T-helper 17 cell (primary cell): ENCODE measurements around the gene SBF2. TPM values are rescaled to one million over a fixed set of nuclear protein-coding genes. Genes with fewer than 3 reads are reported as not detected.
"Not testable (repeated sequence)": the region's sequence is repeated elsewhere in the genome, so short reads cannot be mapped to it uniquely, and the experiment has no call there.

Source experiments
- ATAC-seq: fragments of 150-1000 bp; cut with Tn5 transposase; 2 replicates; pipeline ENCODE4 v1.10.0; 2021; ENCODE audit warnings: mild to moderate bottlenecking, moderate library complexity
- DNase-seq, 3 donors: peaks; one replicate each; pipeline versions ENCODE4 v3.0.0 to v3.0.0-alpha.2; 2020 to 2021
- H3K9me3 ChIP-seq: one replicate; pipeline ENCODE4 v1.7.0; 2013; ENCODE audit warnings: low read length, mild to moderate bottlenecking; ENCODE audit not compliant: control insufficient read depth, poor library complexity, severe bottlenecking
- H3K27ac Mint-ChIP-seq: one replicate; pipeline ENCODE4 v1.8.0; 2022; ENCODE audit warnings: mild to moderate bottlenecking, moderate library complexity, mixed read lengths
- H3K27me3 Mint-ChIP-seq: one replicate; pipeline ENCODE4 v1.8.0; 2022; ENCODE audit warnings: mixed read lengths
- H3K36me3 Mint-ChIP-seq: one replicate; pipeline ENCODE4 v1.8.0; 2022; ENCODE audit warnings: low read depth, mixed read lengths
- H3K4me1 Mint-ChIP-seq: one replicate; pipeline ENCODE4 v1.8.0; 2022; ENCODE audit warnings: mild to moderate bottlenecking, mixed read lengths
- H3K4me3 Mint-ChIP-seq: one replicate; pipeline ENCODE4 v1.8.0; 2022; ENCODE audit warnings: mild to moderate bottlenecking, moderate library complexity, mixed read lengths
- total RNA-seq, 4 donors: library from RNA in 2 of 4; stranded (reverse) in 2 of 4; gene quantifications; one replicate each; pipeline ENCODE4 v1.2.3 and lab custom pipeline; 2022 to 2026

SBF2 gene
- total RNA-seq, 2 donors from 2014 or later = 15.5 to 23.1 TPM

- Mint-ChIP-seq H3K27me3 (no peaks in the 10 kb centered on the region), H3K36me3 (peaks cover 2% of the 10 kb centered on the region), H3K4me1 (peaks cover 3% of the 10 kb centered on the region), H3K27ac (no peak overlapping the region), H3K4me3 (no peak overlapping the region)
- no peak for DNase-seq
- peaks cover 3% of the 10 kb centered on the region for H3K9me3 ChIP-seq
- ATAC-seq = no peak
Observed at GRCh38 chr11:10017050-10017449, 277.0 kb downstream of the SBF2 start.

- peaks cover 4% of the 10 kb centered on the region for H3K36me3 Mint-ChIP-seq
- no peak overlapping the region for H3K27ac Mint-ChIP-seq
- no peaks in the 10 kb centered on the region for H3K9me3 ChIP-seq
- ATAC-seq (no peak), DNase-seq (no peak)
- H3K4me1 Mint-ChIP-seq = no peaks in the 10 kb centered on the region
- H3K4me3 Mint-ChIP-seq = no peak overlapping the region
- H3K27me3 Mint-ChIP-seq = no peaks in the 10 kb centered on the region
Observed at GRCh38 chr11:10012068-10012467, 282.0 kb downstream of the SBF2 start.

- H3K36me3 Mint-ChIP-seq = no peaks in the 10 kb centered on the region
Observed at GRCh38 chr11:10005955-10006525, 288.0 kb downstream of the SBF2 start.

GRCh38 chr11:10004526-10005113 lies 289.4 kb downstream of the SBF2 start:
- H3K9me3 ChIP-seq = no peaks in the 10 kb centered on the region
- Mint-ChIP-seq H3K27me3 (no peaks in the 10 kb centered on the region), H3K36me3 (no peaks in the 10 kb centered on the region), H3K4me3 (no peak overlapping the region), H3K27ac (no peak overlapping the region), H3K4me1 (no peaks in the 10 kb centered on the region)
- DNase-seq = no peak
- ATAC-seq = no peak

More at GRCh38 chr11:10005955-10006525, 288.0 kb downstream of the SBF2 start:
- H3K27me3 Mint-ChIP-seq = no peaks in the 10 kb centered on the region
- ATAC-seq = no peak
- no peak overlapping the region for H3K4me3 Mint-ChIP-seq
- H3K4me1 Mint-ChIP-seq = no peaks in the 10 kb centered on the region
- H3K9me3 ChIP-seq = no peaks in the 10 kb centered on the region
- no peak for DNase-seq
- H3K27ac Mint-ChIP-seq = no peak overlapping the region

- no peak for ATAC-seq
- no peak for DNase-seq
- H3K4me3 Mint-ChIP-seq = no peak overlapping the region
Observed at GRCh38 chr11:10002221-10002620, 291.8 kb downstream of the SBF2 start.

GRCh38 chr11:9992306-9992705 lies 301.7 kb downstream of the SBF2 start:
- no peak overlapping the region for H3K27ac Mint-ChIP-seq
- H3K36me3 Mint-ChIP-seq = peaks cover 6% of the 10 kb centered on the region
- no peak overlapping the region for H3K4me3 Mint-ChIP-seq
- ATAC-seq (no peak), DNase-seq (no peak)
- H3K27me3 Mint-ChIP-seq = no peaks in the 10 kb centered on the region
- no peaks in the 10 kb centered on the region for H3K9me3 ChIP-seq
- peaks cover 3% of the 10 kb centered on the region for H3K4me1 Mint-ChIP-seq

More at GRCh38 chr11:10002221-10002620, 291.8 kb downstream of the SBF2 start:
- H3K27ac Mint-ChIP-seq = no peak overlapping the region
- H3K9me3 ChIP-seq = no peaks in the 10 kb centered on the region
- no peaks in the 10 kb centered on the region for H3K27me3 Mint-ChIP-seq
- H3K4me1 Mint-ChIP-seq = no peaks in the 10 kb centered on the region
- no peaks in the 10 kb centered on the region for H3K36me3 Mint-ChIP-seq

GRCh38 chr11:9990221-9990973 lies 303.6 kb downstream of the SBF2 start:
- H3K36me3 Mint-ChIP-seq = peaks cover 6% of the 10 kb centered on the region

GRCh38 chr11:9987303-9987702 lies 306.7 kb downstream of the SBF2 start:
- not testable (repeated sequence) for DNase-seq, H3K4me3 Mint-ChIP-seq, H3K27ac Mint-ChIP-seq, ATAC-seq, H3K4me1 Mint-ChIP-seq, H3K27me3 Mint-ChIP-seq, H3K9me3 ChIP-seq
- peaks cover 15% of the 10 kb centered on the region for H3K36me3 Mint-ChIP-seq

More at GRCh38 chr11:9990221-9990973, 303.6 kb downstream of the SBF2 start:
- H3K9me3 ChIP-seq = no peaks in the 10 kb centered on the region
- no peaks in the 10 kb centered on the region for H3K27me3 Mint-ChIP-seq
- ATAC-seq (no peak), DNase-seq (no peak)
- peaks cover 3% of the 10 kb centered on the region for H3K4me1 Mint-ChIP-seq
- H3K4me3 Mint-ChIP-seq = no peak overlapping the region
- no peak overlapping the region for H3K27ac Mint-ChIP-seq

GRCh38 chr11:9982796-9983579 lies 311.0 kb downstream of the SBF2 start:
- peaks cover 9% of the 10 kb centered on the region for H3K36me3 Mint-ChIP-seq
- H3K27ac Mint-ChIP-seq = peak overlapping the region; percentile 43
- DNase-seq (no peak), ATAC-seq (no peak)
- no peaks in the 10 kb centered on the region for H3K4me1 Mint-ChIP-seq
- H3K27me3 Mint-ChIP-seq = no peaks in the 10 kb centered on the region
- H3K4me3 Mint-ChIP-seq = no peak overlapping the region
- no peaks in the 10 kb centered on the region for H3K9me3 ChIP-seq

- H3K4me3 Mint-ChIP-seq = no peak overlapping the region
- no peaks in the 10 kb centered on the region for H3K9me3 ChIP-seq
- H3K27me3 Mint-ChIP-seq = no peaks in the 10 kb centered on the region
- H3K36me3 Mint-ChIP-seq = peaks cover 9% of the 10 kb centered on the region
- ATAC-seq (no peak), DNase-seq (no peak)
- no peak overlapping the region for H3K27ac Mint-ChIP-seq
- H3K4me1 Mint-ChIP-seq = peaks cover 2% of the 10 kb centered on the region
Observed at GRCh38 chr11:9982127-9982795, 311.8 kb downstream of the SBF2 start.

- ATAC-seq = no peak
Observed at GRCh38 chr11:9980931-9981330, 313.1 kb downstream of the SBF2 start.

GRCh38 chr11:9977554-9977953 lies 316.5 kb downstream of the SBF2 start:
- ATAC-seq = no peak
- no peak overlapping the region for H3K27ac Mint-ChIP-seq

More at GRCh38 chr11:9980931-9981330, 313.1 kb downstream of the SBF2 start:
- DNase-seq = no peak
- Mint-ChIP-seq H3K4me1 (peaks cover 2% of the 10 kb centered on the region), H3K36me3 (peaks cover 9% of the 10 kb centered on the region), H3K27me3 (no peaks in the 10 kb centered on the region), H3K4me3 (no peak overlapping the region), H3K27ac (no peak overlapping the region)
- no peaks in the 10 kb centered on the region for H3K9me3 ChIP-seq

More at GRCh38 chr11:9977554-9977953, 316.5 kb downstream of the SBF2 start:
- H3K27me3 Mint-ChIP-seq = no peaks in the 10 kb centered on the region
- no peaks in the 10 kb centered on the region for H3K9me3 ChIP-seq
- no peaks in the 10 kb centered on the region for H3K36me3 Mint-ChIP-seq
- H3K4me1 Mint-ChIP-seq = peaks cover 2% of the 10 kb centered on the region
- DNase-seq = no peak
- no peak overlapping the region for H3K4me3 Mint-ChIP-seq
